NB4 (cell line): ENCODE results near the gene EPS8L1.

Experiments used
- POLR2A ChIP-seq: IDR thresholded peaks from 2 replicates; pipeline ENCODE4 v1.6.1; 2011; ENCODE audit warnings: mild to moderate bottlenecking; ENCODE audit not compliant: insufficient read length; ENCODE audit errors: extremely low read depth
- TF ChIP-seq, protein P1 (sequence below): IDR thresholded peaks from 2 replicates; pipeline ENCODE4 v1.6.1; 2011; ENCODE audit warnings: low read depth, low read length

DNA sequence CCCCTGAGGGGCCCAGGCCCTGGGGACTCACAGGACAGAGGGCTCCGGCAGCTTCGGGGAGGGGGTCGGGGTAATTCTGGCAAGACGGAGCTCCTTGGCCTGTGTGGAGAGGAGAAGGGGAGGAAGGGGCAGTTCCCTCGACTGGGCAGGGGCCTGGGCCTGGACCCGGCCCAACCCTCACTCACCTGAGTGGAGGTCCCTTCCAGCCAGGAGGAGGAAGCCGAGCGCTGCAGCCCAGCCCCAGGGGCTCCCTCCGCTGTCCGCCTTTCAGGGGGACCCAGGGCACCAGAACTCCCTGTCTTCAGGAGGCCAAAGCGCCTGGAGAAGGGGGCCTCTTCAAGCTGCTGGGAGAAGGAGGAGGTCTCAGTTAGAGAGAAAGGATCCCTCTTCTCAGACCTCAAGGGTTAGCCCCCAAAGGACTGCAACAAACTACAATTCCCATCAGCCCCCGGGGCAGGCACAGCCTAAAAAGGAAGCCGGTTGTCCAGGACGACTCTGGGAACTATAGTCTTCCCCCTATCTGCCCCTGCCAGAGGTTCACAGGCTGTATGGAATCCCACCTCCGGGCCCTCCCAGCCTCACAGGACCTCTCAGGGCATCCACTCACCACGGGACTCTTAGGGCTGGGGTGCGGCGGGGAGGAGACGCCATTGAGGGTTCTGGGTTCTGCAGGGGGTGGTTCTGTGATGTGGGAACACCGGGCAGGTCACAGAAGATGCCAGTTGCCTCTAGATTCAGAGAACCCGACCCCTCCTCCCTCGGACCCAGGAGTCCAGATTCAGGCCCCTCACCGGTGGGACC lies 19.8 kb downstream of the EPS8L1 start:
- TF ChIP-seq, protein P1, sequence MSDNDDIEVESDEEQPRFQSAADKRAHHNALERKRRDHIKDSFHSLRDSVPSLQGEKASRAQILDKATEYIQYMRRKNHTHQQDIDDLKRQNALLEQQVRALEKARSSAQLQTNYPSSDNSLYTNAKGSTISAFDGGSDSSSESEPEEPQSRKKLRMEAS = no peak
- no peak for TF ChIP-seq POLR2A
